ENCODE results near the gene HNRNPC. TPM values are rescaled to one million over a fixed set of nuclear protein-coding genes. Genes with fewer than 3 reads are reported as not detected.

The HNRNPC gene
- polyA plus RNA-seq, 2 of the 4 experiments (the other 2 are of a cell fraction), result 1,057 to 1,069 TPM

DNA sequence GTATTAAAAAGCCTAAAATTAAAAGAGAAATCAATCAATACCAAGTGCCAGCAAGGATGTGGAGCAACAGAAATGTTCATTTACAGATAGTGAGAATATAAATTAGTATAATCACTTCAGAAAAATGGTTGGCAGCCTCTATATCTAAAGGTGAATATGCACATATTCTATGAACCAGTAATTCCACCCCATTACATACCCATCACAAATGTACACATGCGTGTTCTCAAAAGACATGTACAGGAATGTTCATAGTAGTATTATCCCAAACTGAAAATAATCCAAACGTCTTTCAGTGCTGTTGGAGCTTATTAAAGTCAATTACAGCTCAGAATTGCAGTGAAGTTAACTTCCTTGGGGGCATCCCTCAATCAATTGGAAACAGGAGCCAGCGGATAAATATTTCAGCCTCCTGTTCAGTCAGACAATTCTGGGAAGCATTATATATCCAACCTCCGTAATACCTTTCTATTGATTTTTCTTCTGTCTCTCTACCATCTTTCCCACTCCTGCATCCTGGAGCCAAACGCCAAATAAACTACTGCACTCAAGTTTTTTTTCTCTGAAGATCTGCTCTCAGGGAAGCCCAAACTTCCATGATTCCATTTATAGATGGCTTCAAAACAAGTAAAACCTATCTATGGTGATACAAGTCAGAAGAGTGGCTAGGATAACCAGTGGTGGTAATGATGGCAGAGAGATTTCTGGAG lies 68.3 kb downstream of the HNRNPC start:
- DNase-seq (ENCODE audit: low read depth in 1 of 2, low spot score in 1 of 2) (no peak), FAIRE-seq (no peak)
- TF ChIP-seq HOXB13 (CRISPR knock-in tag; IDR thresholded peaks at IDR 0.05; ENCODE audit: low read depth) (no peak), NFE2L2 (conservative IDR thresholded peaks at IDR 0.05; ENCODE audit: low read length) (no peak)

DNA sequence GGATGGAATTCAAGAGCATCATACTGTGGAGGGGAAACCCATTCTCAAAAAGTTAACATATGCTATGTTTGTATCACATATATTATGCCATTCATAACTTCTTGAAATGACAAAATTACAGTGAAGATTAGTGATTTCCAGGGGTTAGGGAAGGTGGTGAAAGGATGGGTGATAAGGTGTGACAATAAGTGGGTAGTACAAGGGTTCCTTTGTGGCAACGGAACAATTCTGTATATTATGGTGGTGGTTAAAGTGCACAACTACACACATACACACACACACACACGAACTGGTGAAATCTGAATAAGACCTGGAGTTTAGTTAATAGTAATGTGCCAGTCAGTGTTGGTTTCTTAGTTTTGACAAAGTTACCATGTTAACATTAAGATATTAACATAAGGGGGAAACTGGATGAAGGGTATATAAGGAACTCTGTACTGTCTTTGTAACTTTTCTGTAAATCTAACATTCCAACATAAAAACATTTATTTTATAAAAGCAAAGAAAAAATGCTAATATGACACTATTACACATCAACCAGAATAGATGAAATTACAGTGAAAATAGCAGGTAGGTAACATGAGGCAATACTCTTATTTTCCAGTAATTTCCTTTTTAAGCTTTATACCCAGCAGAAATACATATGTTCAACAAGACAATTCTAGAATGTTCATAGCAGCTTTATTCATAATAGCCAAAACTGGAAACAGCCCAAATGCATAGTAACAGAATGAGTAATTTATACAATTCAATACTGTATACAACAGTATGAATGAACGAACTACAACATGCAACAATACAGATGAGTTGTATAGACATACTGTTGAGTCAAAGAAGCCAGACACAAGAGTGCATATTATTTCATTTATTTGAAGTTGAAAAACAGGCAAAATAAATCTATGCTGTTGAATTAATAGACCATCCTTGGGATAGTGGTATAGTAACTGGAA lies 69.4 kb downstream of the HNRNPC start:
- DNase-seq (ENCODE audit: low read depth in 1 of 2, low spot score in 1 of 2) (no peak), FAIRE-seq (no peak), ATAC-seq (no peak)
- WGBS (ENCODE audit: missing lambda C conversion rate), result 69% methylated on average over 3 of the region's 3 CpGs
- Histone ChIP-seq H3K4me3 (no peak overlapping the region), H3K4me1 (no peaks in the 10 kb centered on the region), H3K9me3 (peaks cover 5% of the 10 kb centered on the region; the same call in 1 of the 3 replicates), H3K27ac (no peak overlapping the region), H3K4me2 (no peak overlapping the region)
- TF ChIP-seq, protein P1, sequence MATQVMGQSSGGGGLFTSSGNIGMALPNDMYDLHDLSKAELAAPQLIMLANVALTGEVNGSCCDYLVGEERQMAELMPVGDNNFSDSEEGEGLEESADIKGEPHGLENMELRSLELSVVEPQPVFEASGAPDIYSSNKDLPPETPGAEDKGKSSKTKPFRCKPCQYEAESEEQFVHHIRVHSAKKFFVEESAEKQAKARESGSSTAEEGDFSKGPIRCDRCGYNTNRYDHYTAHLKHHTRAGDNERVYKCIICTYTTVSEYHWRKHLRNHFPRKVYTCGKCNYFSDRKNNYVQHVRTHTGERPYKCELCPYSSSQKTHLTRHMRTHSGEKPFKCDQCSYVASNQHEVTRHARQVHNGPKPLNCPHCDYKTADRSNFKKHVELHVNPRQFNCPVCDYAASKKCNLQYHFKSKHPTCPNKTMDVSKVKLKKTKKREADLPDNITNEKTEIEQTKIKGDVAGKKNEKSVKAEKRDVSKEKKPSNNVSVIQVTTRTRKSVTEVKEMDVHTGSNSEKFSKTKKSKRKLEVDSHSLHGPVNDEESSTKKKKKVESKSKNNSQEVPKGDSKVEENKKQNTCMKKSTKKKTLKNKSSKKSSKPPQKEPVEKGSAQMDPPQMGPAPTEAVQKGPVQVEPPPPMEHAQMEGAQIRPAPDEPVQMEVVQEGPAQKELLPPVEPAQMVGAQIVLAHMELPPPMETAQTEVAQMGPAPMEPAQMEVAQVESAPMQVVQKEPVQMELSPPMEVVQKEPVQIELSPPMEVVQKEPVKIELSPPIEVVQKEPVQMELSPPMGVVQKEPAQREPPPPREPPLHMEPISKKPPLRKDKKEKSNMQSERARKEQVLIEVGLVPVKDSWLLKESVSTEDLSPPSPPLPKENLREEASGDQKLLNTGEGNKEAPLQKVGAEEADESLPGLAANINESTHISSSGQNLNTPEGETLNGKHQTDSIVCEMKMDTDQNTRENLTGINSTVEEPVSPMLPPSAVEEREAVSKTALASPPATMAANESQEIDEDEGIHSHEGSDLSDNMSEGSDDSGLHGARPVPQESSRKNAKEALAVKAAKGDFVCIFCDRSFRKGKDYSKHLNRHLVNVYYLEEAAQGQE (IDR thresholded peaks at IDR 0.05), result peak; percentile 36; the same call in 1 of the 2 replicates
- TF ChIP-seq RCOR1 (IDR thresholded peaks at IDR 0.05; ENCODE audit: low read depth, low read length), result no peak
- TF ChIP-seq HOXA7 (CRISPR knock-in tag; IDR thresholded peaks at IDR 0.05), result peak; percentile 46; the same call in 1 of the 2 replicates
- no peak for TF ChIP-seq FOSL2 (IDR thresholded peaks at IDR 0.05)
- TF ChIP-seq FOSL2 (CRISPR knock-in tag; IDR thresholded peaks at IDR 0.05), result no peak
- TF ChIP-seq MAFK (IDR thresholded peaks at IDR 0.05; ENCODE audit: partially characterized antibody), result peak; percentile 29
- TF ChIP-seq BCL3 (IDR thresholded peaks at IDR 0.05), result no peak
- no peak for TF ChIP-seq EHMT2 (IDR thresholded peaks at IDR 0.05; ENCODE audit: low read depth)
- no peak for TF ChIP-seq CBX2 (IDR thresholded peaks at IDR 0.05; ENCODE audit: borderline replicate concordance, low read depth)
- peak; percentile 41; the same call in 1 of the 2 replicates for TF ChIP-seq POLR2AphosphoS2 (conservative IDR thresholded peaks at IDR 0.05; ENCODE audit: low read length)
- ChIA-PET CTCF (no interaction called here), POLR2A (no interaction called here)

More for the DNA sequence above, 68.3 kb downstream of the HNRNPC start:
- Histone ChIP-seq H3K9me3 (peaks cover 5% of the 10 kb centered on the region; the same call in 1 of the 3 replicates), H3K4me1 (no peaks in the 10 kb centered on the region), H3K4me3 (no peak overlapping the region), H3K27ac (no peak overlapping the region), H3K4me2 (no peak overlapping the region)
- POLR2A ChIA-PET, result interaction anchor here (0.9 kb wide), 1 partner anchor 9 kb away, joined by 3 read pairs; no protein-coding TSS in a partner anchor
- WGBS (ENCODE audit: missing lambda C conversion rate), result 84% methylated on average over 5 of the region's 5 CpGs
- ATAC-seq, result no peak
- CTCF ChIA-PET, result interaction anchor here (1.0 to 1.1 kb wide), 2 partner anchors 8 to 9 kb away, joined by 3 read pairs; no protein-coding TSS in a partner anchor

- ChIA-PET POLR2A (no interaction called here), CTCF (interaction anchor here (1.1 kb wide), 1 partner anchor 28 kb away, joined by 3 read pairs; no protein-coding TSS in a partner anchor)
- no peak overlapping the region for H3K4me2 ChIP-seq
- peaks cover 5% of the 10 kb centered on the region; the same call in 1 of the 3 replicates for H3K9me3 ChIP-seq
- ATAC-seq (peak in 1 of 2 experiments; percentile 9; a peak in 2 of 6 replicates), DNase-seq (ENCODE audit: low read depth in 1 of 2, low spot score in 1 of 2) (no peak), FAIRE-seq (no peak)
- WGBS (ENCODE audit: missing lambda C conversion rate), result 96% methylated on average over 2 of the region's 2 CpGs
- TF ChIP-seq JUN (IDR thresholded peaks at IDR 0.05), result 0 out of 5 replicates have a peak, but pooled peaks of 1 of the 2 experiments have one; percentile 15
- TF ChIP-seq ELK1 (IDR thresholded peaks at IDR 0.05; ENCODE audit: low read depth, low read length), result no peak
- TF ChIP-seq FOSB (CRISPR knock-in tag; IDR thresholded peaks at IDR 0.05), result peak; percentile 84
- peak; percentile 89; the same call in 1 of the 2 replicates for TF ChIP-seq HOXA7 (CRISPR knock-in tag; IDR thresholded peaks at IDR 0.05)
- peak; percentile 16 to 53; a peak in 1 of 4 replicates for TF ChIP-seq CEBPB (IDR thresholded peaks at IDR 0.05)
- peak; percentile 10; the same call in 1 of the 2 replicates for TF ChIP-seq TFCP2L1 (CRISPR knock-in tag; IDR thresholded peaks at IDR 0.05)
- 0 out of 2 replicates have a peak, but pooled peaks have one; percentile 64 for TF ChIP-seq POLR2AphosphoS2 (conservative IDR thresholded peaks at IDR 0.05; ENCODE audit: low read length)
- TF ChIP-seq CTCF (IDR thresholded peaks at IDR 0.05), result no peak
- H3K4me3 ChIP-seq, result no peak overlapping the region
- no peak overlapping the region for H3K27ac ChIP-seq
- H3K4me1 ChIP-seq, result no peaks in the 10 kb centered on the region
Observed at GRCh38 chr14:21197418-21198205, 71.6 kb downstream of the HNRNPC start.
